DND-41 (cell line): ENCODE results near the gene OR1J4.
"Not testable (repeated sequence)": the region's sequence is repeated elsewhere in the genome, so short reads cannot be mapped to it uniquely, and the experiment has no call there.

Source experiments
- ATAC-seq: fragments of 200-7000 bp; cut with Tn5 transposase; 3 replicates; pipeline ENCODE4 v1.9.1; 2021; ENCODE audit warnings: low read depth; ENCODE audit not compliant: insufficient read depth
- DNase-seq: peaks from one replicate; pipeline ENCODE4 v3.0.0-alpha.2; 2020
- H2AFZ ChIP-seq: 2 replicates; pipeline ENCODE4 v1.6.0; 2012; ENCODE audit warnings: low read depth, low read length
- H3K27ac ChIP-seq: 2 replicates; pipeline ENCODE4 v1.5.1; 2012; ENCODE audit warnings: low read length, inconsistent platforms
- H3K27me3 ChIP-seq: fragments of 200-600 bp; sonication (generic); 2 replicates; pipeline ENCODE4 v1.6.0; 2012; ENCODE audit warnings: low read length, mild to moderate bottlenecking, inconsistent platforms; ENCODE audit not compliant: insufficient read depth, poor library complexity
- H3K36me3 ChIP-seq: 2 replicates; pipeline ENCODE4 v1.5.1; 2012; ENCODE audit warnings: low read length, inconsistent platforms; ENCODE audit not compliant: insufficient read depth
- H3K4me1 ChIP-seq: 2 replicates; pipeline ENCODE4 v1.5.1; 2012; ENCODE audit warnings: mild to moderate bottlenecking, low read length; ENCODE audit not compliant: insufficient read depth
- H3K4me2 ChIP-seq: 2 replicates; pipeline ENCODE4 v1.6.0; 2012; ENCODE audit warnings: mild to moderate bottlenecking, moderate library complexity, low read length, inconsistent platforms; ENCODE audit not compliant: insufficient read depth
- H3K4me3 ChIP-seq, 2 experiments: fragments of 200-600 bp in 1 of 2; shearing (Covaris generic) in 1 of 2; 2 replicates each; pipeline ENCODE4 v1.5.1; 2012 to 2016; ENCODE audit warnings: inconsistent platforms in 2 of 2, low read length in 2 of 2, mild to moderate bottlenecking in 2 of 2, low read depth in 1 of 2, moderate library complexity in 1 of 2
- H3K79me2 ChIP-seq: 2 replicates; pipeline ENCODE4 v1.6.0; 2012; ENCODE audit warnings: low read length, inconsistent platforms; ENCODE audit not compliant: insufficient read depth
- H3K9ac ChIP-seq: 2 replicates; pipeline ENCODE4 v1.6.0; 2012; ENCODE audit warnings: low read depth, mild to moderate bottlenecking, inconsistent platforms, low read length, moderate library complexity
- H3K9me3 ChIP-seq: 2 replicates; pipeline ENCODE4 v1.5.1; 2012; ENCODE audit warnings: low read length, moderate library complexity, mild to moderate bottlenecking, inconsistent platforms; ENCODE audit not compliant: insufficient read depth, severe bottlenecking
- H4K20me1 ChIP-seq: 2 replicates; pipeline ENCODE4 v1.6.0; 2012; ENCODE audit warnings: low read length; ENCODE audit not compliant: insufficient read depth
- CTCF ChIP-seq: IDR thresholded peaks from 2 replicates; pipeline ENCODE4 v1.5.1; 2012; ENCODE audit warnings: borderline replicate concordance, low read length, moderate library complexity, mild to moderate bottlenecking; ENCODE audit not compliant: poor library complexity, severe bottlenecking; ENCODE audit errors: extremely low read depth
- EZH2 ChIP-seq: IDR thresholded peaks from 3 replicates; pipeline ENCODE4 v1.6.1; 2012; ENCODE audit warnings: borderline replicate concordance, low read depth, mild to moderate bottlenecking, moderate library complexity, low read length, inconsistent platforms; ENCODE audit not compliant: severe bottlenecking

The OR1J4 gene

GRCh38 chr9:122526602-122527001, 7.7 kb downstream of the OR1J4 start:
- TF ChIP-seq EZH2 (no peak), CTCF (no peak)
- H3K4me1 ChIP-seq, result no peaks in the 10 kb centered on the region
- no peak overlapping the region for H3K4me3 ChIP-seq
- no peak overlapping the region for H3K9ac ChIP-seq
- DNase-seq (no peak), ATAC-seq (no peak)
- no peaks in the 10 kb centered on the region for H3K36me3 ChIP-seq
- peaks cover 8% of the 10 kb centered on the region for H3K27me3 ChIP-seq
- H3K9me3 ChIP-seq, result no peaks in the 10 kb centered on the region
- H3K27ac ChIP-seq, result no peak overlapping the region
- H3K4me2 ChIP-seq, result no peak overlapping the region
- no peaks in the 10 kb centered on the region for H3K79me2 ChIP-seq
- H2AFZ ChIP-seq, result no peak overlapping the region
- H4K20me1 ChIP-seq, result no peaks in the 10 kb centered on the region

- no peak within 1 kb of the TSS for H2AFZ ChIP-seq
- H3K4me1 ChIP-seq, result no peaks in the 10 kb centered on the region
- no peak for ATAC-seq
- TF ChIP-seq EZH2 (no peak), CTCF (no peak)
- H3K9ac ChIP-seq, result no peak within 1 kb of the TSS
- H3K36me3 ChIP-seq, result no peaks in the 10 kb centered on the region
- peaks cover 8% of the 10 kb centered on the region for H3K27me3 ChIP-seq
- no peak within 1 kb of the TSS for H3K27ac ChIP-seq
- no peaks in the 10 kb centered on the region for H3K79me2 ChIP-seq
- no peak within 1 kb of the TSS for H3K4me3 ChIP-seq
- DNase-seq, result no peak
- H3K4me2 ChIP-seq, result no peak within 1 kb of the TSS
- no peaks in the 10 kb centered on the region for H3K9me3 ChIP-seq
- no peaks in the 10 kb centered on the region for H4K20me1 ChIP-seq
Measured at GRCh38 chr9:122527193-122527592, 8.3 kb downstream of the OR1J4 start, which contains the start of gene OR1N1. OR1N1 (minus strand) TSS chr9:122527293; CDS start chr9:122527293, 0 bp downstream.

DNA sequence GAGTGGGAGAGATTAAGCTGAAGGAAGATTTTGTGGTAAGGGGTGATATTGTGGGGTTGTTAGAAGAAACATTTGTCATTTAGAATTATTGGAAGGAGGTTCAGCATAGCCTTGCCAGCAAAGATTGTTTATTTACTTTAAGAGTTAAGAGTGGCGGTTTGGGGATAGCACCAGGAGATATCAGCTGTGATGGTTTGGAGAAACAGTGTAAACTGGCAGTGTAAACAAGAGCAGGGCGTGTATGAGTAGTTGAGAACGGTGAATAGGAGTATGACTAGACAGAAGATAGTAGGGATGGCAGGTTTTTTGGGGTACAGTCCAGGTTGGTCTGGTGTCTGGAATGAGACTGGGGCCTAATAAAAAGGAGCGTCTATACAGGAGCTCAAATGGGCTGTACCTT, 12.2 kb downstream of the OR1J4 start:
- DNase-seq, H3K27ac ChIP-seq, H3K36me3 ChIP-seq, ATAC-seq, H3K4me3 ChIP-seq, H3K27me3 ChIP-seq, H3K79me2 ChIP-seq, H4K20me1 ChIP-seq, H2AFZ ChIP-seq, H3K4me2 ChIP-seq, H3K9me3 ChIP-seq, H3K9ac ChIP-seq, H3K4me1 ChIP-seq: not testable (repeated sequence)

DNA sequence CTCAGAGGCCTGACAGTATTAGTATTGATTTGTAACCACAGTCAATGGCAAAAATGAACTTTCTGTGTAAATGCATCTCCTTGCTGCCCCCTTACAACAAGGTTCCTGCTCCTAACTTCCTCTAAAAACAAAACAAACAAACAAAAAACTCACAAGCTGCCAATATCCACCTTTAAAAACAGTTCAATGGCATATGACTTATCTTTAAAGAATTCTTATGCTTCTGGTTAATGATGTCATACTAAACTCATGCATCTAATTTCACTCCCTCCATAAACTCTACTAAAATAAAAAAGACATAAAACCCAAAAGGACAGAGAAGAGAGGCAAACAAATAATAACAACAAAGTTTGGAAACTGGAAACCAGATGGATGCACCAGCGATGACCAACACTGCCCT, 17.2 kb downstream of the OR1J4 start:
- DNase-seq (no peak), ATAC-seq (no peak)
- Histone ChIP-seq H3K27me3 (no peaks in the 10 kb centered on the region), H3K27ac (no peak overlapping the region), H3K4me3 (no peak overlapping the region), H2AFZ (no peak overlapping the region), H3K36me3 (no peaks in the 10 kb centered on the region), H3K79me2 (no peaks in the 10 kb centered on the region), H3K9ac (no peak overlapping the region), H3K9me3 (no peaks in the 10 kb centered on the region), H3K4me1 (no peaks in the 10 kb centered on the region), H3K4me2 (no peak overlapping the region), H4K20me1 (no peaks in the 10 kb centered on the region)
- TF ChIP-seq CTCF (no peak), EZH2 (no peak)

- not testable (repeated sequence) for H3K4me3 ChIP-seq, H2AFZ ChIP-seq, H3K9me3 ChIP-seq, DNase-seq, H3K27ac ChIP-seq, H3K4me1 ChIP-seq, H3K79me2 ChIP-seq, H3K27me3 ChIP-seq, H4K20me1 ChIP-seq, ATAC-seq, H3K36me3 ChIP-seq, H3K4me2 ChIP-seq, H3K9ac ChIP-seq
Measured at GRCh38 chr9:122537066-122537465, 18.1 kb downstream of the OR1J4 start.
